Activated T-helper 1 cell treated with anti-CD3 and anti-CD28 coated beads, Interleukin-2, amount 50 U/mL, for 16 hours (primary cell): Measurements from ENCODE around the gene SERPINA10.
"Not testable (repeated sequence)": the region's sequence is repeated elsewhere in the genome, so short reads cannot be mapped to it uniquely, and the experiment has no call there.

Source experiments
- DNase-seq, 2 donors: peaks; one replicate each; pipeline ENCODE4 v3.0.0-alpha.2; 2020; ENCODE audit warnings: low read depth in 1 of 2, low spot score in 1 of 2

Gene SERPINA10

GRCh38 chr14:94313991-94314655, 21.1 kb upstream of the SERPINA10 start:
- no peak for DNase-seq

GRCh38 chr14:94312481-94313246, 19.6 kb upstream of the SERPINA10 start:
- DNase-seq = no peak

GRCh38 chr14:94310248-94310647, 17.2 kb upstream of the SERPINA10 start:
- no peak for DNase-seq

- no peak for DNase-seq
Observed at GRCh38 chr14:94309721-94310120, 16.7 kb upstream of the SERPINA10 start.

- no peak for DNase-seq
Observed at GRCh38 chr14:94307410-94307992, 14.4 kb upstream of the SERPINA10 start.

- no peak for DNase-seq
Observed at GRCh38 chr14:94306047-94306978, 13.2 kb upstream of the SERPINA10 start.

- no peak for DNase-seq
Observed at GRCh38 chr14:94305620-94306019, 12.6 kb upstream of the SERPINA10 start.

- no peak for DNase-seq
Observed at GRCh38 chr14:94304243-94304642, 11.2 kb upstream of the SERPINA10 start.

- no peak for DNase-seq
Observed at GRCh38 chr14:94303111-94303510, 10.0 kb upstream of the SERPINA10 start.

GRCh38 chr14:94298130-94298529, 5.1 kb upstream of the SERPINA10 start:
- no peak for DNase-seq

GRCh38 chr14:94296181-94296545, 3.1 kb upstream of the SERPINA10 start:
- DNase-seq = not testable (repeated sequence)

GRCh38 chr14:94295360-94296180, 2.5 kb upstream of the SERPINA10 start:
- no peak for DNase-seq

GRCh38 chr14:94293578-94293924, 483 bp upstream of the SERPINA10 start:
- no peak for DNase-seq

GRCh38 chr14:94292526-94292871, 569 bp downstream of the SERPINA10 start:
- no peak for DNase-seq

GRCh38 chr14:94291906-94292525, 1.1 kb downstream of the SERPINA10 start:
- DNase-seq = no peak

- no peak for DNase-seq
Observed at GRCh38 chr14:94291159-94291905, 1.7 kb downstream of the SERPINA10 start.

GRCh38 chr14:94290197-94290596, 2.9 kb downstream of the SERPINA10 start:
- no peak for DNase-seq

- DNase-seq = no peak
Observed at GRCh38 chr14:94288610-94289465, 4.2 kb downstream of the SERPINA10 start.

- no peak for DNase-seq
Observed at GRCh38 chr14:94285158-94285557, 7.9 kb downstream of the SERPINA10 start.
